Upper lobe of left lung (tissue), 4 donors: ENCODE measurements around the gene ANAPC5.

ENCODE experiments used
- CTCF ChIP-seq, 6 experiments: fragments of 450-650 bp in 4 of 6; fragments of 200-600 bp in 2 of 6; sonication (generic) in 2 of 6; IDR thresholded peaks; one replicate each; pipeline ENCODE4 v1.5.1; 2016 to 2019; ENCODE audit warnings: antibody characterized with exemption in 6 of 6
- POLR2A ChIP-seq, 4 donors: fragments of 450-650 bp; IDR thresholded peaks; one replicate each; pipeline ENCODE4 v1.5.1; 2016 to 2017; ENCODE audit warnings: antibody characterized with exemption in 4 of 4, mild to moderate bottlenecking in 2 of 4
- POLR2AphosphoS5 ChIP-seq, 2 donors: sonication (generic); formaldehyde crosslinking; IDR thresholded peaks; one replicate each; pipeline ENCODE4 v1.5.1; 2017; ENCODE audit warnings: antibody characterized with exemption in 2 of 2

GRCh38 chr12:121376754-121377697 lies 24.8 kb upstream of the ANAPC5 start:
- TF ChIP-seq POLR2AphosphoS5 (IDR thresholded peaks at IDR 0.05), result no peak
- no peak for TF ChIP-seq POLR2A (IDR thresholded peaks at IDR 0.05)
- no peak for TF ChIP-seq CTCF (IDR thresholded peaks at IDR 0.05)
